CD4-positive, alpha-beta T cell treated with Interleukin-6 at 100 ng/mL for 8 hours (primary cell): ENCODE measurements around the gene RABAC1.
A peak's percentile ranks its signal among the peaks of the same experiment; 100 is the strongest.

Experiments used
- DNase-seq: peaks from one replicate; pipeline ENCODE4 v3.0.0-alpha.2; 2020; ENCODE audit warnings: mixed read lengths, low spot score

RABAC1 gene

GRCh38 chr19:41990028-41990427 is 30.9 kb upstream of the RABAC1 start:
- DNase-seq = no peak

GRCh38 chr19:41988947-41989346 is 29.8 kb upstream of the RABAC1 start:
- no peak for DNase-seq

DNA sequence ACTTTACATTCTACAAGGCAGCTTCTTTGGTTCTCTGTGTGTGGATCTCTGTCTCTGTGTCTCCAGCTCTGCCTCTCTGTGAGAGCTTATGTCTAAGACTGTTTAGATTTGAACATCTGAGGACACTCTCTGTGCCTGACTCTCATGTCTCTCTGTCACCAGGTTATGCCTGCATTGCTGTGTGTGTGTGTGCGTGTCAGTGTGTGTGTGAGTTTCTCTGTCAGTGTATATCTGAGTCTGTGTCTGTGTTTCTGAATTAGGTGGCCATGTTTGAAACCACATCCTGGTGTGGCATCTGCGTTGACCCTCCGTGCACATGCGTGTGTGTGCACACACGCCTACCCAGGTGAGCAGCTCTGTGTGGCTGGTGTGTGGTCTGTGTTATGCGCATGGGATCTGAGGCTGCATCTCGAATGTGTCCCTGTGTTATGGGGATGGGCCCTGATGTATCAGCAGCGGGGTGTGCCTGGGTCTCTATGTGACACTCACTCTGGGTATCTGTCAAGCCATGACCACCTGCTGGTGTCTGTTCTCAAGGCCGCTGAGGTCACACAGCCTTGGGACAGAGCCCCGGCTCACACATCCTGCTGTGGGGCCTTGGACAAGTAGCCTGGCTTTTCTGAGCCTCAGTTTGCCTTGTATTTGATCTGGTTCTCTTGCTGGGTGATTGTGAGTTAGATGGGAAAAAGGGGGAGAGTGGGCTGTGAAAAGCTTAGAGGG is 28.2 kb upstream of the RABAC1 start:
- no peak for DNase-seq

DNA sequence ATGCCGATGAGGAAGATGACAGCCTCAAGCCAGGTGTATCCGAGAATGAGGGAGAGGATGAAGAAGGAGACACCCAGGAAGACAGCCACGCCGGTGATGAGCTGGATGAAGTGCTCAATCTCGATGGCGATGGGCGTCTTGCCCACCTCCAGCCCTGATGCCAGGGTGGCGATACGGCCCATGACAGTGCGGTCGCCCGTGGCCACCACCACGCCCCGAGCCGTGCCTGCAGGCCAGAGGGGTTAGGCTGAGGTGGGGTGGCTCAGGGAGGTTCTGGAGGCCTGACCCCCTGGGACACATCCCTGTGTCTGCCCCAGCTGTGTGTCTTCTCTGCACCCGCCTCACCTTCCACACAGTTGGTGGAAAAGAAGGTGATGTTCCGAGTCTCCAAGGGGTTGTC is 25.8 kb upstream of the RABAC1 start:
- DNase-seq = no peak

DNA sequence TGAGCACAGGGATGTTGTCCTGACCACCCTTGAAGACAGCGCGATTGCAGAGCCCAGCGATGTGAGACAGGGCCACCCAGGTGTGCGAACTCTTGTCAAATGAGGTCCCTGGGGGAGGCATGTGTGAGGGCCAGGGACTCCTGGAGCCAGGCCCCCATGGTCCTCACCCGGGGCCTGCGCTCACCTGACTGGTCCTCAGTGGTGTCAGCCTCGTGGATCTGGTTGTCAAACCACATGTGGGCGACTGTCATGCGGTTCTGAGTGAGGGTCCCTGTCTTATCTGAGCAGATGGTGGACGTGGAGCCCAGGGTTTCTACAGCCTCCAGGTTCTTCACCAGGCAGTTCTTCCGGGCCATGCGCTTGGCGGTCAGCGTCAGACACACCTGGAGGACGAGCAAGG is 22.6 kb upstream of the RABAC1 start:
- DNase-seq = no peak

- DNase-seq = no peak
These were observed 19.3 kb upstream of the RABAC1 start for GRCh38 chr19:41978470-41978869.

DNA sequence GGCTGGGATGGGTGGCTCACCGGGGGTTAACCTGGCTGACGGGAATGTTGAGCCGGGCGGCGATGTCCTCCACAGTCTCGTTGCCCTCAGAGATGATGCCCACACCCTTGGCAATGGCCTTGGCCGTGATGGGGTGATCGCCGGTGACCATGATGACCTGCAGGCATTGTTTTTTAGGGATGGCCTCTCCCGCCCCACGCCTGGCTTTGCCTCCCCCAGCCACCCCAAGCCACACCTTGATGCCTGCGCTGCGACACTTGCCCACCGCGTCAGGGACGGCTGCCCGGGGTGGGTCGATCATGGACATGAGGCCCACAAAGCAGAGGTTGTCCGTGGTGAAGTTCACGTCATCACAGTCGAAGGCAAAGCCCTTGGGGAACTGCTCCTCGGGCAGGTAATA is 18.8 kb upstream of the RABAC1 start:
- no peak for DNase-seq

GRCh38 chr19:41974652-41975051 is 15.5 kb upstream of the RABAC1 start:
- no peak for DNase-seq

- DNase-seq = no peak
These were observed 12.2 kb upstream of the RABAC1 start for GRCh38 chr19:41971363-41971762.

DNA sequence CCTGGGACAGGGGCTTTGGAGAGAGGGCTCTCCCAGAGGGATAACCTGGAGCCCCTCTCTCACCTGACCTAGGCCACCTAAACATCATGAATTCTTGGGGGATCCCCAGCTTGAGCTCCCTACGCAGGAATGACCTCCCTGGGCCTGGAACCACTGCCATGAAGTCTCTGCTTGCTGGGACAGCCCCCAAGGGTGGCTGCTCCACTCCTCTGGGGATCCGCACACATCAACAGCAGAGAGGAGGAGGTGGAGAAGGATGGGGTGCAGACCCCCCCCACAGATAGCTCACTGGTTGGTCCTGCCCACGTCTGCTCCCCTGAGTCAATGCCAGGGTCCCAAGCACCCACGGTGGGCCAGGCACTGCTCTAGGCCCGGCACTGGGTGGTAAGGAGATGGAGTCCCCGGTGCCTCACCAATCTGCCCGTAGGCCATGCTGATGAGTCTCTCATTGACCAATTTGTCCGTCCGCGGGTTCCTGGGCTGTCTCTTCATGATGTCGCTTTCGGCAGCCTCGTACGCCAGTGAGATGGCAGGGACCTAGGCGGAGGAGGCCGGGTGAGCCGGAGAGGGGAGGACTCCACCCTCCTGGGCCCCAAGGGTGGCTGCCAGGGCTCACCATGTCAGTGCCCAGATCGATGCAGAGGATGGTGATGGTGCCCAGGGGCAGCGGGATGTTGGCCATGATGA is 10.8 kb upstream of the RABAC1 start:
- no peak for DNase-seq

DNA sequence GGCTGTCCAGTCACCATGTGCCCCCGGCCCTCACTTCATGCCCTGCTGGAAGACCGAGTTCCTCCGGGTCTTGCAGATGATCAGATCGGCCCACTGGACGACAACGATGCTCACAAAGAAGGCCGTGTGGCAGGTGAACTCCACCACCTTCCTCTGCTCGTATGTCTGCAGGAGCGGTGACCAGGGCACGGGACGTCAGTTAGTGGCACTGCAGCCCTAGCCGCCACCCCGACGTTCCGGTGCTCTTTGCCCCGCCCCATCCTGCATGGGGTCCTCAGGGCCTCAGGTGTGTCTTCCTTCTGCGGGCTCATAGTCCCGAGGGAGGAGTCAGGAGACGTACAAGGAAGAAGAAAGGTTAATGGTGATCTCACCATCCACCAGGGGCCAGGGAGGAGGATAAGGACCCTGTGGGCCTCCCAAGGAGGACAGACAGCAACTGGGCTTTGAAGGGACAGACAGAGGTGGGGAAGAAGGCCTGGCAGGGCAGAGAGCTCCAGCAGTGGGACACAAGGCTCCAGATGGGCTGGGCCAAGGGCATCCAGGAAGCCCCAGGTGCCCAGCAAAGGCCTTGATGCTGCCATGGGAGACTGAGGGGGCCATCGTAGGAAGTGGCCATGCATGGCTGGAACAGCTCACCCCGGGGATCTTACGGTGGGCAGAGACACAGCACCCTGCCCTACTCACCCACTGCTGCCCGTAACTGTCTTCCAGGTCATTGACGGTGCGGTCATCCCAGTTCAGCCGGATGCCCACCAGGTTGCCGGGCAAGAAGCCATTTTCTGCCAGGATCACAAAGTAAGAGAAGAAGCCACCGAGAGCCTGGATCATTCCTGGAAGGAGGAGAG is 9.9 kb upstream of the RABAC1 start:
- no peak for DNase-seq

GRCh38 chr19:41967054-41967783 is 8.1 kb upstream of the RABAC1 start:
- DNase-seq = no peak

DNA sequence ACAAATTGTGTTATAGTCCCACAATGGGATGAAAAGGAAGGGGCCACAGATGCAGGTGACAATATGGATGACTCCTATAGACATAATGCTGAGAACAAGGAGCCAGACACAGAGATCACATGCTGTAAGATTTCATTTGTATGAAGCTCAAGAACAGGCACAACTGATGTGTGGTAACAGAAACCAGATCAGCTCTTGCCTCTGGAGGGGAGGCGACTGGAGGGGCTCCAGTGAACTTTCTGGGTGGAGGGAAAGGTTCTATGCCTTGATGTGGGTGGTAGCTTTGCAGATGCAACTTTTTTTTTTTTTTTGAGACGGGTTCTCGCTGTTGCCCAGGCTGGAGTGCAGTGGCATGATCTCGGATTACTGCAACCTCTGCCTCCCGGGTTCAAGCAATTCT is 6.0 kb upstream of the RABAC1 start:
- no peak for DNase-seq

GRCh38 chr19:41960973-41961372 is 1.9 kb upstream of the RABAC1 start:
- DNase-seq = no peak

- DNase-seq = peak; percentile 82
These were observed 610 bp downstream of the RABAC1 start for GRCh38 chr19:41958367-41959055.

GRCh38 chr19:41957838-41958366 is 1.2 kb downstream of the RABAC1 start:
- DNase-seq = peak; percentile 33

DNA sequence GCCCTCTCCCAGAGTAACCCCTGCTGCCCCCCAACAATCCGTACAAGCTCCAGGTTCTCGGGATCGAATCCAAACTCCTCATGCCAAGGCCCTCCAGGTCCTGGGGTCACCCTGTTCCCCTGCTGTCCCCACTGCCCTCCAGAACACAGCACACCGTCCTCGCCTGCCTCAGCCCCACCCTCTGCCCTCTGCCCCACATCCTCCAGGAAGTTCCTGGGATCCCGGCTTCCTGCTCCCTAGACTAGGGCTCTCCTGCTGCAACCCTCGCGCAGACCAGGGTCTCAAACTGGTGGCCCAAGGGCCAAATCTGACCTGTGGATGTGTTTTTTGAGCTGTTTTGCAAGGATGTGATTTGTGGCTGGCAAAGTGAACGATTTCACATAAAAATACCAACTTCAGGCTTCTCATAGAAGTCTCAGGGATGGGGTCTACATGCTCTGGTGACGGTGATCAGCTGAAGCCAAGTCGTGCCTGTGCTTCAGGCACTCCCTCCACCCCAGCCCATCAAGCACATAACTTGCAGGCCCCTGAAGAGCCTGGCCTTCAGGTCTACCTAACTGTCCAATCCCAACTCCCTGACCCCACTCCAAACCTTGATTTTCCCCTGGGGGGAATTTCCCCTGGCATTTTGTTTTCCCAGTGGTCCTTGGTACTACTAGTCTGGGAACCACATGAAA is 1.8 kb downstream of the RABAC1 start:
- DNase-seq = no peak

DNA sequence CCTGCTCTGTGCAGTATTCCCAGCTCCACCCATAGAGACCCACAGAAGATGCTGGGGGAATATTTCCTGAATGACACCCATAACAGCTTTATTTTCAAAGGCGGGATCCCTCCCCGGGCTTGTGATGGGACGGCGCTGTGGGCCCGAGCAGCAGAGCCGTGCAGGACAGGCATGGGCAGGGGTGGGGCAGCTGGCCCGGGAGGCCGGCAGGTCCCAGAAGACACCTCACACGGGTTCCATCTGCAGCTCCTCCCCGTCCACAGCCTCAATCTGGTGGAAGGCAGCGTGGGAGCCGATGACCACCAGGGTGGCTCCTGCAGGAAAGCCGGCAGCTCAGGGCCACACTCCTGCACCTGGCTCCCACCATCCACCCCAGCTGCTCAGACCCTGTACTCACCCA is 2.5 kb downstream of the RABAC1 start:
- no peak for DNase-seq

GRCh38 chr19:41955521-41955920 is 3.6 kb downstream of the RABAC1 start:
- DNase-seq = no peak

- peak; percentile 83 for DNase-seq
These were observed 7.4 kb downstream of the RABAC1 start for GRCh38 chr19:41951686-41952172.

DNA sequence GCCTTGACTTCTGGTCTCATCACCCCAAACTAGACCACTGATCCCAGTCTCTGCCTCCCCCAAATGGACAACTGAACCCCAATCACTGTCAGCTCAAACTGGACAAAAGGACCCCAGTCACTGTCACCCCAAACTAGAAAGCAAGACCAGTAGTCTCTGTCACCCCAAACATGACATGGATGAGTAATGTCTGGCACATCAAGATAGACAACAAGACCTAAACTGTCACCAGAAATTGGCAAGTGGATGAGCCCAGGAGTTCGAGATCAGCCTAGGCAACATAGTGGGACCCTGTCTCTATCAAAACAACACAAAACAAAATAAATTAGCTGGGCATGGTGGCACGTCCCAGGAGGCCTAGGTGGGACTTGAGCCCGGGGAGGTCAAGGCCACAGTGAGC is 12.0 kb downstream of the RABAC1 start:
- no peak for DNase-seq
